Measurements from ENCODE around the gene DAB2IP.

DAB2IP gene

DNA sequence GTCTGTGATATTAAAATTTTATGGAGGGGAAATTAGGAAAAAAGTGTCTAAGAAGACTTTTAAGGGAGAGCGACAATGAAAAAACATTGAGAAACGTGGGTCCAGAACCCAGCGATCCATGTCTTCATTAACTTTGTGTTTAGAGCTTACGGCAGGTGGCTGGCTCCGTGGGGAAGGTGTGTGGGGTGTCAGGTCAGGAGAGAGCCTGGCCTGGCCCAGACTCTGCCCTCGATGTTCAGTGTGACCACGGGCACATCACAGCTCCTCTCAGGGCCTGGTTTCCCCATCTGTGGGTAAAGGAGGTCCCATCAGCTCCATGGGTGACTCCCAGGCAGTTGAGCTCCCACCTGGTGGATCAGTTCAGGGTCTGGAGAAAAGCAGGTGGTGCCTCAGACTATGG is 22.1 kb downstream of the DAB2IP start:
- TF ChIP-seq, protein P1, sequence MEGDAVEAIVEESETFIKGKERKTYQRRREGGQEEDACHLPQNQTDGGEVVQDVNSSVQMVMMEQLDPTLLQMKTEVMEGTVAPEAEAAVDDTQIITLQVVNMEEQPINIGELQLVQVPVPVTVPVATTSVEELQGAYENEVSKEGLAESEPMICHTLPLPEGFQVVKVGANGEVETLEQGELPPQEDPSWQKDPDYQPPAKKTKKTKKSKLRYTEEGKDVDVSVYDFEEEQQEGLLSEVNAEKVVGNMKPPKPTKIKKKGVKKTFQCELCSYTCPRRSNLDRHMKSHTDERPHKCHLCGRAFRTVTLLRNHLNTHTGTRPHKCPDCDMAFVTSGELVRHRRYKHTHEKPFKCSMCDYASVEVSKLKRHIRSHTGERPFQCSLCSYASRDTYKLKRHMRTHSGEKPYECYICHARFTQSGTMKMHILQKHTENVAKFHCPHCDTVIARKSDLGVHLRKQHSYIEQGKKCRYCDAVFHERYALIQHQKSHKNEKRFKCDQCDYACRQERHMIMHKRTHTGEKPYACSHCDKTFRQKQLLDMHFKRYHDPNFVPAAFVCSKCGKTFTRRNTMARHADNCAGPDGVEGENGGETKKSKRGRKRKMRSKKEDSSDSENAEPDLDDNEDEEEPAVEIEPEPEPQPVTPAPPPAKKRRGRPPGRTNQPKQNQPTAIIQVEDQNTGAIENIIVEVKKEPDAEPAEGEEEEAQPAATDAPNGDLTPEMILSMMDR (IDR thresholded peaks at IDR 0.05), result no peak
- no peak for TF ChIP-seq ZFX (IDR thresholded peaks at IDR 0.05; ENCODE audit: borderline replicate concordance)
- no peak overlapping the region for H3K27ac ChIP-seq

DNA sequence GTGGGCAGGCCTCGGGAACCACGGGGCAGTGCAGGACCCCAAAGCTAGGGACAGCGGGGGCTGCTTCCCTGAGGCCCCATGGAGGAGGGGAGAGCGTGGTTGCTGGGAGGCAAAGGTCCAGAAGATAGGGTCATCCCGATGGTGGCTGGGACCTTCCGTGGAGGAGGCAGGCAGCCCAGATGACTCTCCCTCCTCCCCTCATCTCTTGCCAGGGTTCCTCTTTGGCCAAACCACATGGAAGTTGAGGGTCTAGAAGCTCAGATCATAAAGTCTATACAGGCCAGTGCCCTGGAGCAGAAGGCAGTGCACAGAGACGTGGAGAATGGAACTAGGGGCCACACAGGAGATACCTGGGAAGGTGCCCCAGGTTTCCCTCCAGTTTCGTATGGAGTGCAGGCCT is 22.6 kb downstream of the DAB2IP start:
- no peak for TF ChIP-seq ZFX (IDR thresholded peaks at IDR 0.05; ENCODE audit: borderline replicate concordance)
- TF ChIP-seq, protein P1 (IDR thresholded peaks at IDR 0.05), result no peak
- no peak overlapping the region for H3K27ac ChIP-seq

DNA sequence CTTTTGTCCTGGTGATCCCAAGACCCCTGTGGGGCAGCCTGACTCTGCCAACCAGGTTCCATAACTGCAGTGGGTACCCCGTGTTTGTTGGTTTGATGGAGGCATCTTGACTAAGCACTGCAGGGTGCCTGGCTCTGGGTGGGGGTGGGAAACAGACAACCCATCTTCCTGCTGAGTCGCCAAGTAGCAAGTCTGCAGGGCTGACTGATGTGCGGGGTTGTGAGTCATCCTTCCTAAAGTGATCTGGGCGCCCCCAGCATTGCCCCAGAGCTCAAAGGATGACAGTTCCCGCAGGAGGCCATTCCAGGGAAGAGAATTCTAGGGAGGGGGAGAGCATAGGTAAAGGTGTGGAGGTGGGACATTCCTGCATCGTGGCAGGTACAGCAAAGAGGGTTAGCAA is 23.5 kb downstream of the DAB2IP start:
- H3K27ac ChIP-seq, result no peak overlapping the region
- no peak for TF ChIP-seq ZFX (IDR thresholded peaks at IDR 0.05; ENCODE audit: borderline replicate concordance)
- TF ChIP-seq, protein P1 (IDR thresholded peaks at IDR 0.05), result no peak

DNA sequence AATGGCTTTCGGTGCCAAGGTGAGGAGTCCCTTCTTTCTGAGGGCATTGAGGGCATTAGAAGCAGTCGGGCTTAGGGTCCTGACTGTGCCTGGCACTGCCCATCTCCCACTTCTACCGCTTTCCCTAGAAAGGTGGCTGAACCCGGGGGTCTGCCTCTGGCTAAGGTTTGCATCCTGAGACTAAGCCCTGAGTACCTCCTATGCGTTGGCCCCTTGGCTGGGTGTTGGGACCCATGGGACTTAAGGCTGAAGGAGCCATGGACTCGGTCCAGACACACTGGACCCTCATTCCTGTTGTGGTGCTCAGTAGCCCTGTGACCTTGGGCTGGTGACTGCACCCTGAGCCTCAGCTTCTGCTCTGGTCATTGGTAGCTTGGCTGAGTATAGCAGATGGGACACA is 23.9 kb downstream of the DAB2IP start:
- TF ChIP-seq ZFX (IDR thresholded peaks at IDR 0.05; ENCODE audit: borderline replicate concordance), result no peak
- TF ChIP-seq, protein P1 (IDR thresholded peaks at IDR 0.05), result no peak
- H3K27ac ChIP-seq, result no peak overlapping the region

DNA sequence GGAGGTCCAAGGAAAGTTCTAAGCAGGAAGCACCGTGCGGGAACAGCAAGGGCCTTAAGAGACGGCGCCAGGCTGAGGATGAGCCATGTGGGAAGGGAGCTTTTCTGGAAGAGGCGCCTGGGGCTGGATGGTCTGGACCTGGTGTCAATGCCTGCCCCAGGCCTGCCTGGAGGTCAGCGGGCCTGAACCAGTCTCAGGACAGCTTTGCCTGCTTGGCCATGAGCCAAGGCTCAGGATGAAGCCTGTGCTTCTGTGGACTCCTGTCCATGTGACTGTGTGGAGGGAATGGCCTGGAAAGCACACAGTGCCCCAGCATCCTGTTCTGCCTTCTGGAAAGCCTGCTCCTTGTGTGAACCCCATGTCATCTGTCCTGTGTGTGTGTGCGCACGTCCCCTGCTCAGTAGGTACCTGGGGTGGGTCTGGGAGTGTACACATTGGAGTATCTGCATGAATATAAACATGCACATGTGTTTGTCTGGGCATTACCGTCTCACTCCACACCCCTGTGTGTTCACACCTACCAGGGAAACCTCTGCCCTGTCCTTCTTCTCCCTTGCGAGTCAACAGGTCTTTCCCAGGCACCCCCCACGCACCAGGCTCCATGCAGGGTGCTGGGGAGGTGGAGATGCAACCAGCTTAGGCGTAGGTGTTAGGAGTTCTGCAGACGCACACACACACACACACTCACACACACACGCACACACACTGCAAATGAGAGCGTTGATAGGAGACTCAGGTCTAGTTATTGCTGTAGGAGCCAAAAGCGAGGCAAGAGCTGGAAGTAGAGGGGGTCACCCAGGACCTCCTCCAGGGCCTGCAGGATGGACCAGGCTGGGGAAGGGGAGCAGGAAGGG is 24.8 kb downstream of the DAB2IP start:
- no peak for TF ChIP-seq ZFX (IDR thresholded peaks at IDR 0.05; ENCODE audit: borderline replicate concordance)
- TF ChIP-seq, protein P1 (IDR thresholded peaks at IDR 0.05), result no peak

DNA sequence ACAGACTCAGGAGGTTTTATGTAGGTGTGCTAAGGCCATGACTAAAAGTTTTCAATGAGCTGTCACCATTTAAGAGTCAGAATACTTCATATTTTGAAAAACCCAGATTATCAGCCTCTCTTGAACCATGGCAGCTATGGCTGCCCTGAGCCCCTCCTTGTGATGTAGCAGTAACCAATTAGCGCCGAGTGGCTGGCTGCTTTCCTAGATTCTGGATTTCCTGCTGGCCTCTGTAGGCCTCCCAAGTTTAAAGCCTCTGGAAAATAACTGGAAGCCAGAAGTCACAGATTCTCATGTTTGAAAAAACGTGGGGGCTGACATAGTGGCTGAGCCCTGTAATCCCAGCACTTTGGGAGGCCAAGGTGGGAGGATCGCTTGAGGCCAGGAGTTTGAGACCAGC is 25.5 kb downstream of the DAB2IP start:
- TF ChIP-seq, protein P1 (IDR thresholded peaks at IDR 0.05), result no peak
- no peak for TF ChIP-seq ZFX (IDR thresholded peaks at IDR 0.05; ENCODE audit: borderline replicate concordance)
- no peak overlapping the region for H3K27ac ChIP-seq

More for the DNA sequence above, 24.8 kb downstream of the DAB2IP start:
- no peak overlapping the region for H3K27ac ChIP-seq

DNA sequence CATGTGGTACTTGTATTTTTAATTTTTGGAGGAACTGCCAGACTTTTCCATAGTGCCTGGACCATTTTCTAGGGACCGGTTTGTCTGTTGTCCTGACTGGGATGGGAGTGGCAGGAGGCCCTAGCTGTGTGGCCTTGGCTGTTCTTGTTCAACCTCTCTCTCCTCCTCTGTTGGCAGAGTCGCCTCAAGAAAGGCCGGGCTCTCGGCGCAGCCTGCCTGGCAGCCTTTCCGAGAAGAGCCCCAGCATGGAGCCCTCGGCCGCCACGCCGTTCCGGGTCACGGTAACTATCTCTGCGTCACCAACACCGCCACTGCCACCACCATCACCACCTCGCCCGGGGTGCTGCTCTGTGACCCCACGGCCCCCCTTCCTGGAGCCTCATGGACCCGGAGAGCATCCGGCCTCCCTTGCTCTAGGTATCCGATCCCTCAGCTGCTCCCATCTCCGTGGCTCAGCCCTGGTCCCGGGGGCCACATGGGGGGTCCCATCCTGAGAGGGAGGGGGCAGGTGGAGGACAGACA is 27.1 kb downstream of the DAB2IP start:
- H3K27ac ChIP-seq, result no peak overlapping the region
- no peak for TF ChIP-seq ZFX (IDR thresholded peaks at IDR 0.05; ENCODE audit: borderline replicate concordance)
